Smooth muscle cell of the umbilical artery (primary cell): ENCODE results near the gene GSX1. TPM values are rescaled to one million over a fixed set of nuclear protein-coding genes. Genes with fewer than 3 reads are reported as not detected.

ENCODE experiments used
- total RNA-seq: library from RNA; depleted of rRNA; stranded (reverse); fragments of >200 nt; gene quantifications from 2 replicates; pipeline ENCODE4 v1.2.3, GENCODE V29; 2014

Gene GSX1
- not detected in 2 replicates for total RNA-seq

DNA sequence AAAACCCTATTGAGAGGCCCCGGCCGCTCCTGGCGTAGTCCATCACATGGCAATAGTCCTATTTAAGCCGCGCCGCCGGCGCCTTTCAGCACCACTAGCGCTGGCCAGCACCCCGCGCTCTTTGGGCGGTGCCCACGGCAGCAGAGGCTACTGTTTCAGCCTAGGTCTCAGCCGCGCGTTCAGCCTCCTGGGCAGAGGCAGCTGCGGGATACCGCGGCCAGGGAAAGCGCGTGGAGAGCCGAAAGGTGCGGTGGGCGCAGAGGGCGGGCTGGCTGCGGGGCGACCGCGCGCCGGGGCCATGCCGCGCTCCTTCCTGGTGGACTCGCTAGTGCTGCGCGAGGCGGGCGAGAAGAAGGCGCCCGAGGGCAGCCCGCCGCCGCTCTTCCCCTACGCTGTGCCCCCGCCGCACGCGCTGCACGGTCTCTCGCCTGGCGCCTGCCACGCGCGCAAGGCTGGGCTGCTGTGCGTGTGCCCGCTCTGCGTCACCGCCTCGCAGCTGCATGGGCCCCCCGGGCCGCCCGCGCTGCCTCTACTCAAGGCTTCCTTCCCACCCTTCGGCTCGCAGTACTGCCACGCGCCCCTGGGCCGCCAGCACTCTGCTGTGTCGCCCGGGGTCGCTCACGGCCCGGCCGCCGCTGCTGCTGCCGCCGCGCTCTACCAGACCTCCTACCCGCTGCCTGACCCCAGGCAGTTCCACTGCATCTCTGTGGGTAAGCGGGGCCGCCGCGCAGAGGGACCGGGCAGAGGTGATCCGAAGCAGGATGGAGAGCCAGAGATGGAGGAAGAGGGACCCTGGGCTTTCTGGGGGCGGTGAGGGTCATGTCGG lies at the start of gene GSX1:
GSX1 (plus strand) TSS at position 91 of the 826 bp plus-strand sequence; CDS start at position 299, 208 bp downstream.

Other genes starting within 250 kb of the GSX1 start
- 8.7 and 8.9 TPM in 2 replicates for gene LNX2, start 172.0 kb upstream of the GSX1 start, total RNA-seq
- 46.7 and 60.3 TPM in 2 replicates for gene POLR1D, start 170.6 kb upstream of the GSX1 start, total RNA-seq
- not detected in 2 replicates for gene PDX1, start 127.5 kb downstream of the GSX1 start, total RNA-seq
- gene CDX2, start 176.8 kb downstream of the GSX1 start, total RNA-seq, result not detected in 2 replicates
- not detected in 2 replicates for gene URAD, start 196.2 kb downstream of the GSX1 start, total RNA-seq